GM21526 (cell line): ENCODE results near the gene SERPINA9.
"Not testable (repeated sequence)": the region's sequence is repeated elsewhere in the genome, so short reads cannot be mapped to it uniquely, and the experiment has no call there.

ENCODE experiments used
- ATAC-seq: cut with Tn5 transposase; IDR thresholded peaks from one replicate; pipeline ENCODE4 v1.9.1; 2021; ENCODE audit warnings: moderate library complexity; ENCODE audit not compliant: unreplicated experiment, low FRiP score

The SERPINA9 gene

GRCh38 chr14:94486883-94487282 is 10.9 kb upstream of the SERPINA9 start:
- ATAC-seq = no peak

- ATAC-seq = peak; percentile 57
These were observed 10.2 kb upstream of the SERPINA9 start for GRCh38 chr14:94485944-94486841.

GRCh38 chr14:94484481-94484880 is 8.5 kb upstream of the SERPINA9 start:
- no peak for ATAC-seq

- no peak for ATAC-seq
These were observed 7.8 kb upstream of the SERPINA9 start for GRCh38 chr14:94483729-94484275.

GRCh38 chr14:94483071-94483451 is 7.1 kb upstream of the SERPINA9 start:
- no peak for ATAC-seq

GRCh38 chr14:94482132-94483070 is 6.4 kb upstream of the SERPINA9 start:
- not testable (repeated sequence) for ATAC-seq

GRCh38 chr14:94481468-94482131 is 5.6 kb upstream of the SERPINA9 start:
- ATAC-seq = no peak

GRCh38 chr14:94480809-94481208 is 4.8 kb upstream of the SERPINA9 start:
- no peak for ATAC-seq

- no peak for ATAC-seq
These were observed 2.4 kb upstream of the SERPINA9 start for GRCh38 chr14:94478420-94478819.

GRCh38 chr14:94474581-94475031 is 1.4 kb downstream of the SERPINA9 start:
- no peak for ATAC-seq

- ATAC-seq = no peak
These were observed 2.2 kb downstream of the SERPINA9 start for GRCh38 chr14:94473666-94474410.

- no peak for ATAC-seq
These were observed 3.2 kb downstream of the SERPINA9 start for GRCh38 chr14:94472842-94473241.

GRCh38 chr14:94471045-94471444 is 5.0 kb downstream of the SERPINA9 start:
- no peak for ATAC-seq

- ATAC-seq = no peak
These were observed 5.7 kb downstream of the SERPINA9 start for GRCh38 chr14:94470311-94470710.

GRCh38 chr14:94469261-94469660 is 6.7 kb downstream of the SERPINA9 start:
- ATAC-seq = no peak

- no peak for ATAC-seq
These were observed 8.1 kb downstream of the SERPINA9 start for GRCh38 chr14:94467728-94468520.

- ATAC-seq = no peak
These were observed 9.2 kb downstream of the SERPINA9 start for GRCh38 chr14:94466706-94467370.

- ATAC-seq = no peak
These were observed 11.0 kb downstream of the SERPINA9 start for GRCh38 chr14:94465042-94465441.
